ENCODE data around the gene DCAF4L1.

DNA sequence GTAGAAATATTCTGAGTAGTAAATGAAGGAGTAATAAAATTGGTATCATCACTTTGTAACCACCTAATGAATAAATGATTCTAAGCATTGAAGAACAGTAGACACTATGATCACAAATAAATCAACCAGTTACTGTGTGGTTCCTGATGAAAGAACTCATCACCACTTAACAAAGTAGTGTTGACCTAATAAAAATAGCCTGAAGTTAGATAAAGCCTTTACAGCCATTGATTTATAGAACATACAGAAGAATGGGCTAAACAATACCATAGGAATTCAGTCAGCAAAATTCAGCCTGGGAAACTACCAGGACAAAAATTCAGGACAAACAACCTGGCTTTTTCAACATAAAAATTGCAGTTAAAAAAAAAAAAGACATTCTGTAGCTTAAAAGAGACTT is 17.8 kb downstream of the DCAF4L1 start:
- TF ChIP-seq ZNF274 (IDR thresholded peaks at IDR 0.05; ENCODE audit: low read depth, low read length) (no peak), SUZ12 (IDR thresholded peaks at IDR 0.05; ENCODE audit: extremely low read depth, insufficient read depth, insufficient read length) (no peak)
